Esophagus squamous epithelium (tissue), 5 donors: Measurements from ENCODE around the gene CEP112. TPM values are rescaled to one million over a fixed set of nuclear protein-coding genes. Genes with fewer than 3 reads are reported as not detected.

ENCODE experiments used
- DNase-seq: peaks from one replicate; lab custom pipeline; 2025; lab: John Stamatoyannopoulos, UW
- H3K27ac ChIP-seq, 4 donors: fragments of 200-600 bp; sonication (generic); one replicate each; pipeline ENCODE4 v1.5.1; 2016 to 2019; ENCODE audit warnings: mild to moderate bottlenecking in 1 of 4
- H3K27me3 ChIP-seq, 4 donors: fragments of 200-600 bp; sonication (generic); 1 replicate in 3 of 4; 2 replicates in 1 of 4; pipeline versions ENCODE4 v1.5.1 to v1.6.0; 2017 to 2021; ENCODE audit warnings: antibody characterized with exemption in 1 of 4
- H3K36me3 ChIP-seq, 3 donors: fragments of 200-600 bp; sonication (generic); one replicate each; pipeline ENCODE4 v1.5.1; 2016 to 2019
- H3K4me1 ChIP-seq, 3 donors: fragments of 200-600 bp; sonication (generic); one replicate each; pipeline ENCODE4 v1.5.1; 2017 to 2019
- H3K4me3 ChIP-seq, 4 donors: fragments of 200-600 bp; sonication (generic); 1 replicate in 3 of 4; 2 replicates in 1 of 4; pipeline ENCODE4 v1.5.1; 2016 to 2019; ENCODE audit warnings: mild to moderate bottlenecking in 2 of 4, moderate library complexity in 1 of 4
- H3K9me3 ChIP-seq, 3 donors: fragments of 200-600 bp; sonication (generic); one replicate each; pipeline ENCODE4 v1.5.1; 2016 to 2019
- CTCF ChIP-seq, 6 experiments: fragments of 450-650 bp in 4 of 6; fragments of 200-600 bp in 2 of 6; sonication (generic) in 2 of 6; IDR thresholded peaks; one replicate each; pipeline ENCODE4 v1.5.1; 2016 to 2019; ENCODE audit warnings: antibody characterized with exemption in 6 of 6, mild to moderate bottlenecking in 4 of 6, moderate library complexity in 4 of 6
- POLR2A ChIP-seq, 4 donors: fragments of 450-650 bp; IDR thresholded peaks; one replicate each; pipeline ENCODE4 v1.6.1; 2017; ENCODE audit warnings: antibody characterized with exemption in 4 of 4, mild to moderate bottlenecking in 4 of 4, moderate library complexity in 3 of 4
- WGBS, 2 donors: methylation state at CpG; one replicate each; pipeline ENCODE4 v1.1.5; 2018; 5-methylcytosine and 5-hydroxymethylcytosine counted together
- intact Hi-C: fragments of 100-400 bp; cut with DNase I; formaldehyde crosslinking; loops from one replicate; pipeline ENCODE4 v1.15.0; 2022
- total RNA-seq, 4 donors: library from RNA; depleted of rRNA; stranded (reverse); fragments of >200 nt; gene quantifications; one replicate each; pipeline ENCODE4 v1.1.0, GENCODE V29; 2016
- donor health status: DM: yes; HTN: yes; CAD: no.

CEP112 gene
- total RNA-seq, 4 donors from 2014 or later: 2.5 to 10.9 (median 6.4) TPM

DNA sequence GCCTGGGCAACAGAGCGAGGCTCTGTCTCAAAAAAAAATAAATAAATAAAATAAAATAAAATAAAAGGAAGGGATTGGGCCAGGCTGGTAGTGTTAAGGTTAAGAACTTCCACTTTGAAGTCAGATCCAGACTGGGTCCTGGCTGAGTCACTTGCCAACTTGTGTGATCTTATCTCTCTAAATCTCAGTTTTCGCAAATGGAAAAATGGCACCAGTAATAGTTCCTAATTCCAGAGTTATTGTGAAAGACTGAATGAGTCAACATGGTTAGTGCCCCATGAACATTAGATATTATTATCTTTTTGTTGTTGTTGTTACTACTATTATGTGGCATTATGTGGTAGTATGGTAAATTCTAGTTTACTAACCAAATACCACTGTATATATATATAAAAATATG is 442.5 kb downstream of the CEP112 start:
- H3K36me3 ChIP-seq: no peaks in the 10 kb centered on the region
- H3K27me3 ChIP-seq: no peaks in the 10 kb centered on the region
- no peak overlapping the region for H3K4me3 ChIP-seq
- no peak overlapping the region for H3K27ac ChIP-seq
- TF ChIP-seq CTCF (IDR thresholded peaks at IDR 0.05) (no peak), POLR2A (IDR thresholded peaks at IDR 0.05) (no peak)
- WGBS, 2 donors: 37 to 57% methylated on average over 2 of the region's 2 CpGs
- DNase-seq: no peak
- intact Hi-C loops: no loop called here
- no peaks in the 10 kb centered on the region for H3K9me3 ChIP-seq
- peaks cover 0 to 29% (median 9%) of the 10 kb centered on the region in 3 donors for H3K4me1 ChIP-seq

DNA sequence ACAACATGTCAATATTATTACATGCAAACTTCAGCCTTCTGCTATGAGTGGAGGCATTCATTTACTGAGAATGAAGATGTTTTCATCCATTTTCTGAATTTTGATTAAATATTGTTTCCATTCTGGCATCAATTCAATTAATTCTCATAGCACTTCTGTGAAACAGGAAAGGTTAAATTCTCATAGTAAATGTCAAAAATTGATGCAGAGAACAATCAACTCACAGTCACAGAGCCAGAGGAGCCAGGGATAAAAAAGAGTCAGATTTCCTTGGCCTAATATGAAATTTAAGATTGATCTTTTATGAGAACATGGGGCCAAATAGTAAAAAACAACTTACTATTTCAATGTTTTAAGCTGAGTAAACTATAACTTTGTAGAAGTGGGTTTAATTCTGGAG is 446.7 kb downstream of the CEP112 start:
- no peaks in the 10 kb centered on the region for H3K27me3 ChIP-seq
- intact Hi-C loops: no loop called here
- H3K4me3 ChIP-seq: no peak overlapping the region
- no peaks in the 10 kb centered on the region for H3K36me3 ChIP-seq
- H3K27ac ChIP-seq: no peak overlapping the region
- H3K9me3 ChIP-seq: no peaks in the 10 kb centered on the region
- H3K4me1 ChIP-seq: peaks cover 0 to 28% (median 3%) of the 10 kb centered on the region in 3 donors
- no peak for DNase-seq
- no peak for TF ChIP-seq POLR2A (IDR thresholded peaks at IDR 0.05)
- no peak for TF ChIP-seq CTCF (IDR thresholded peaks at IDR 0.05)

- no peaks in the 10 kb centered on the region for H3K36me3 ChIP-seq
- peak overlapping the region in 1 of 4 donors; percentile 34 for H3K27ac ChIP-seq
- H3K9me3 ChIP-seq: peaks cover 0 to 8% (median 7%) of the 10 kb centered on the region in 3 donors
- no peak overlapping the region for H3K4me3 ChIP-seq
- no peaks in the 10 kb centered on the region for H3K27me3 ChIP-seq
- TF ChIP-seq POLR2A (IDR thresholded peaks at IDR 0.05) (no peak), CTCF (IDR thresholded peaks at IDR 0.05) (no peak)
- intact Hi-C loops: no loop called here
- WGBS, 2 donors: 7 to 20% methylated on average over 1 of the region's 1 CpG
- H3K4me1 ChIP-seq: peaks cover 0 to 14% (median 0%) of the 10 kb centered on the region in 3 donors
- DNase-seq: no peak
These were observed 448.7 kb downstream of the CEP112 start for GRCh38 chr17:65743308-65743655.

DNA sequence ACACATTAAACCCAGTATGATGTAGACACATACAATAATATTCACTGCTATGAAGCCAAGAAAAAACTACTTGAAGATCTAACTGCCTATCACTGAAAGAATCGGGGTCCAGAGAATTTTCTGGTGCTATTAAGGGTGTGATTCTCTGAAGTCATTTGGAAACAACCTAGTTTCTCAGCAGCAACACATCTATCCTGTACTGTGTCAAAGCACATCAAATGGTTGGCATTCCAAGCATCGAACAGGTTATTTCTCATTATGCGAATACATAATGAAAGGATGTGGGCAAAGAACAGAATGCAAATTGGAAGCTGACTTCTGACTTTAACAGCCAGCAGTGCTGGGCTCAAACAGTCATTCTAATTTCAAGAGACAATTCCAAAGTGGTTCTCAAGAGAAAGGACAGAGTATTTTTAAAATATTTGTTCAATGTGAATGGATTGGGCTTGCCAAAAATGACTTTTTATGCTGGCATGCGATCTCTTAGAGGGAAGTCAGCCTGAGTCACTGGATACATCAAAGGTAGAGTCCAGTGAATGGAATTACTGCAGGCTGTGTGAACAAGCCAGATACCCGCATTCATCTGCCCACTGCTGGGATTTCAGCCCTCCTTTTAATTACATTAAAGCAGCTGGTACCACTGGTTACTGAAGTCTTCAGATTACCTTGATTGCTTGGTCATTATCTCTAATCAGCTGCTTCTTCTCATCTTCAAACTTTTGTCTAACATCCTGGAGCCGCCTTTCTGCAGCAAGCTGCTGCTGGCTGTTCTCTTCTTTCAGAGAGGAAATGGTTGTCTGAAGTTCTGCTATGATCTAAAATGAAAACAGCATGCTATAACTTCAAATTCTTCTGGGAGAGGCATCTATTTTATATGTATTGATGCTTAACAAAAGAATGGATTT is 449.3 kb downstream of the CEP112 start:
- peaks cover 0 to 14% (median 0%) of the 10 kb centered on the region in 3 donors for H3K4me1 ChIP-seq
- TF ChIP-seq POLR2A (IDR thresholded peaks at IDR 0.05): no peak
- TF ChIP-seq CTCF (IDR thresholded peaks at IDR 0.05): no peak
- no peak for DNase-seq
- intact Hi-C loops: no loop called here
- no peaks in the 10 kb centered on the region for H3K27me3 ChIP-seq
- H3K36me3 ChIP-seq: no peaks in the 10 kb centered on the region
- H3K9me3 ChIP-seq: peaks cover 0 to 8% (median 7%) of the 10 kb centered on the region in 3 donors
- H3K4me3 ChIP-seq: no peak overlapping the region
- WGBS, 2 donors: 30% methylated on average over 6 of the region's 6 CpGs
- peak overlapping the region in 1 of 4 donors; percentile 34 for H3K27ac ChIP-seq

DNA sequence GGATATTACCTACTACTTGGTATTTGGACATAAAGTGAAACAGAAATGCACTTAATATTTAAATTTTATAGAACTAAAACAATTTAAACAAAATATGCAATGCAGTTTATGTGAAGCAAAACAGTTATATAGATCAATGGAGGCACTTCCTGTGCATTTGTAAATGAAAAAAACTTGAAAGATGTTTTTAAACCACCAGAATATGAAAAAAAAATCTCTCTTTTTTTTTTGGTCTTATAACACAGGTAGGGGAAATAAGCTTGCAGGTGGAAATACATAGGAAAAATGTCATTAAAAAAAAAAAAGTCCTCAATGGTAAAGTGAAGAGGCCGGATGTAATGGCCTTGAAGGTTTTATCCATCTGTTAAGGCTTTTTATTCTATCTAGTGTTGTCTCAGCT is 450.2 kb downstream of the CEP112 start:
- Histone ChIP-seq H3K27ac (no peak overlapping the region), H3K27me3 (no peaks in the 10 kb centered on the region), H3K36me3 (no peaks in the 10 kb centered on the region), H3K9me3 (peaks cover 0 to 8% (median 7%) of the 10 kb centered on the region in 3 donors), H3K4me3 (no peak overlapping the region), H3K4me1 (peaks cover 0 to 14% (median 0%) of the 10 kb centered on the region in 3 donors)
- intact Hi-C loops: no loop called here
- TF ChIP-seq POLR2A (IDR thresholded peaks at IDR 0.05) (no peak), CTCF (IDR thresholded peaks at IDR 0.05) (no peak)
- 76 to 86% methylated on average over 1 of the region's 1 CpG for WGBS, 2 donors
- DNase-seq: no peak
